OCI-LY1 (cell line): Measurements from ENCODE around the gene CACNA1C.

ENCODE experiments used
- EZH2 ChIP-seq: fragments of 200-600 bp; sonication (generic), shearing (Covaris generic); IDR thresholded peaks from 2 replicates; pipeline ENCODE4 v1.8.0; 2017; ENCODE audit warnings: borderline replicate concordance, mixed run types, mild to moderate bottlenecking, antibody characterized with exemption, low read length, moderate library complexity, mixed read lengths
- TF ChIP-seq, protein P1 (sequence below): fragments of 200-600 bp; sonication (generic), shearing (Covaris generic); IDR thresholded peaks from 2 replicates; pipeline ENCODE4 v1.5.1; 2017; ENCODE audit warnings: mild to moderate bottlenecking, antibody characterized with exemption, low read length, moderate library complexity, mixed read lengths

GRCh38 chr12:2179058-2179457, 126.3 kb downstream of the CACNA1C start:
- TF ChIP-seq, protein P1, sequence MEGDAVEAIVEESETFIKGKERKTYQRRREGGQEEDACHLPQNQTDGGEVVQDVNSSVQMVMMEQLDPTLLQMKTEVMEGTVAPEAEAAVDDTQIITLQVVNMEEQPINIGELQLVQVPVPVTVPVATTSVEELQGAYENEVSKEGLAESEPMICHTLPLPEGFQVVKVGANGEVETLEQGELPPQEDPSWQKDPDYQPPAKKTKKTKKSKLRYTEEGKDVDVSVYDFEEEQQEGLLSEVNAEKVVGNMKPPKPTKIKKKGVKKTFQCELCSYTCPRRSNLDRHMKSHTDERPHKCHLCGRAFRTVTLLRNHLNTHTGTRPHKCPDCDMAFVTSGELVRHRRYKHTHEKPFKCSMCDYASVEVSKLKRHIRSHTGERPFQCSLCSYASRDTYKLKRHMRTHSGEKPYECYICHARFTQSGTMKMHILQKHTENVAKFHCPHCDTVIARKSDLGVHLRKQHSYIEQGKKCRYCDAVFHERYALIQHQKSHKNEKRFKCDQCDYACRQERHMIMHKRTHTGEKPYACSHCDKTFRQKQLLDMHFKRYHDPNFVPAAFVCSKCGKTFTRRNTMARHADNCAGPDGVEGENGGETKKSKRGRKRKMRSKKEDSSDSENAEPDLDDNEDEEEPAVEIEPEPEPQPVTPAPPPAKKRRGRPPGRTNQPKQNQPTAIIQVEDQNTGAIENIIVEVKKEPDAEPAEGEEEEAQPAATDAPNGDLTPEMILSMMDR = no peak
- TF ChIP-seq EZH2 = no peak
